ENCODE results near the gene PYHIN1.

PYHIN1 gene

GRCh38 chr1:158931055-158931737 is at the start of gene PYHIN1:
PYHIN1 (plus strand) TSS chr1:158931552; CDS start chr1:158936911, 5,359 bp downstream.
- DNase-seq (ENCODE audit: low read depth in 2 of 2): peak in 1 of 2 donors; percentile 4

GRCh38 chr1:158893654-158894053 is 37.7 kb upstream of the PYHIN1 start:
- no peak for DNase-seq (ENCODE audit: low read depth in 2 of 2)

- no peak for DNase-seq (ENCODE audit: low read depth in 2 of 2)
Observed at GRCh38 chr1:158898722-158899121, 32.6 kb upstream of the PYHIN1 start.

GRCh38 chr1:158901623-158902022 is 29.7 kb upstream of the PYHIN1 start:
- DNase-seq (ENCODE audit: low read depth in 2 of 2): no peak

- DNase-seq (ENCODE audit: low read depth in 2 of 2): no peak
Observed at GRCh38 chr1:158916085-158916484, 15.3 kb upstream of the PYHIN1 start.

GRCh38 chr1:158924677-158925076 is 6.7 kb upstream of the PYHIN1 start:
- DNase-seq (ENCODE audit: low read depth in 2 of 2): no peak

- DNase-seq (ENCODE audit: low read depth in 2 of 2): peak; percentile 34 to 40
Observed at GRCh38 chr1:158930504-158930903, 848 bp upstream of the PYHIN1 start.

GRCh38 chr1:158932171-158932570 is 819 bp downstream of the PYHIN1 start:
- no peak for DNase-seq (ENCODE audit: low read depth in 2 of 2)

GRCh38 chr1:158933621-158934020 is 2.3 kb downstream of the PYHIN1 start:
- DNase-seq (ENCODE audit: low read depth in 2 of 2): no peak

- DNase-seq (ENCODE audit: low read depth in 2 of 2): no peak
Observed at GRCh38 chr1:158939180-158939579, 7.8 kb downstream of the PYHIN1 start.

- no peak for DNase-seq (ENCODE audit: low read depth in 2 of 2)
Observed at GRCh38 chr1:158941317-158941716, 10.0 kb downstream of the PYHIN1 start.

GRCh38 chr1:158942490-158942889 is 11.1 kb downstream of the PYHIN1 start:
- DNase-seq (ENCODE audit: low read depth in 2 of 2): no peak

GRCh38 chr1:158943059-158943458 is 11.7 kb downstream of the PYHIN1 start:
- DNase-seq (ENCODE audit: low read depth in 2 of 2): no peak

GRCh38 chr1:158945061-158945460 is 13.7 kb downstream of the PYHIN1 start:
- no peak for DNase-seq (ENCODE audit: low read depth in 2 of 2)

GRCh38 chr1:158946785-158947184 is 15.4 kb downstream of the PYHIN1 start:
- no peak for DNase-seq (ENCODE audit: low read depth in 2 of 2)

GRCh38 chr1:158951956-158952355 is 20.6 kb downstream of the PYHIN1 start:
- DNase-seq (ENCODE audit: low read depth in 2 of 2): no peak

- no peak for DNase-seq (ENCODE audit: low read depth in 2 of 2)
Observed at GRCh38 chr1:158952416-158952815, 21.1 kb downstream of the PYHIN1 start.

- no peak for DNase-seq (ENCODE audit: low read depth in 2 of 2)
Observed at GRCh38 chr1:158961178-158961577, 29.8 kb downstream of the PYHIN1 start.

- DNase-seq (ENCODE audit: low read depth in 2 of 2): no peak
Observed at GRCh38 chr1:158962983-158963382, 31.6 kb downstream of the PYHIN1 start.

GRCh38 chr1:158969166-158969565 is 37.8 kb downstream of the PYHIN1 start:
- DNase-seq (ENCODE audit: low read depth in 2 of 2): no peak

GRCh38 chr1:158969855-158970254 is 38.5 kb downstream of the PYHIN1 start:
- no peak for DNase-seq (ENCODE audit: low read depth in 2 of 2)

- DNase-seq (ENCODE audit: low read depth in 2 of 2): no peak
Observed at GRCh38 chr1:158972841-158973240, 41.5 kb downstream of the PYHIN1 start.

GRCh38 chr1:158976219-158976618 is 44.9 kb downstream of the PYHIN1 start:
- DNase-seq (ENCODE audit: low read depth in 2 of 2): no peak

- DNase-seq (ENCODE audit: low read depth in 2 of 2): no peak
Observed at GRCh38 chr1:158978730-158979129, 47.4 kb downstream of the PYHIN1 start.
